ENCODE measurements around the gene CFAP97D1.

Gene CFAP97D1

GRCh38 chr17:43736389-43736788 lies 43.8 kb upstream of the CFAP97D1 start:
- H3K4me1 ChIP-seq (ENCODE audit: control insufficient read depth in 2 of 2, insufficient read depth in 1 of 2, low read depth in 1 of 2, low read length in 2 of 2) = peaks cover 0 to 1% of the 10 kb centered on the region in 2 donors
- no peak overlapping the region for H2BK15ac ChIP-seq (ENCODE audit: low read length)

GRCh38 chr17:43737722-43738121 lies 42.5 kb upstream of the CFAP97D1 start:
- Histone ChIP-seq H3K36me3 (replicated peaks in 1 of 2; ENCODE audit: control insufficient read depth in 2 of 2, insufficient read depth in 2 of 2, low read length in 2 of 2) (no peaks in the 10 kb centered on the region), H2BK15ac (ENCODE audit: low read length) (no peak overlapping the region), H2AFZ (ENCODE audit: low read length) (no peak overlapping the region), H3K4me1 (ENCODE audit: control insufficient read depth in 2 of 2, insufficient read depth in 1 of 2, low read depth in 1 of 2, low read length in 2 of 2) (peaks cover 0 to 1% of the 10 kb centered on the region in 2 donors), H2BK5ac (ENCODE audit: low read length) (no peak overlapping the region), H2BK12ac (ENCODE audit: low read length) (no peak overlapping the region), H3K9me3 (replicated peaks in 1 of 2; ENCODE audit: control insufficient read depth in 2 of 2, insufficient read depth in 1 of 2, low read depth in 1 of 2, low read length in 2 of 2) (no peaks in the 10 kb centered on the region), H3K14ac (ENCODE audit: low read length) (no peak overlapping the region), H3K9ac (ENCODE audit: low read depth, low read length, poor library complexity) (no peak overlapping the region), H3K27ac (replicated peaks; ENCODE audit: low read length) (no peak overlapping the region), H3K4me2 (ENCODE audit: insufficient read depth, low read length, poor library complexity, severe bottlenecking) (no peak overlapping the region), H2AK5ac (ENCODE audit: low read depth, low read length) (no peak overlapping the region), H3K79me1 (ENCODE audit: low read depth, low read length) (no peaks in the 10 kb centered on the region), H3K23ac (ENCODE audit: low read depth, low read length, poor library complexity) (no peak overlapping the region), H2BK120ac (ENCODE audit: low read depth, low read length) (no peak overlapping the region), H4K91ac (ENCODE audit: low read depth, low read length, poor library complexity) (no peak overlapping the region), H3K4me3 (ENCODE audit: low read length in 2 of 2) (no peak overlapping the region), H3K4ac (ENCODE audit: low read length) (no peak overlapping the region), H3K18ac (ENCODE audit: low read length) (no peak overlapping the region), H3K27me3 (ENCODE audit: control insufficient read depth in 3 of 3, insufficient read depth in 3 of 3, low read depth in 1 of 3, low read length in 3 of 3) (peaks cover 0 to 21% (median 0%) of the 10 kb centered on the region in 3 experiments), H4K8ac (ENCODE audit: low read depth, low read length) (no peak overlapping the region)
- no CpG with 5 or more reads among the region's 2 CpGs for WGBS, 2 donors (ENCODE audit: extremely low coverage in 2 of 2, insufficient read length in 2 of 2, insufficient replicate concordance in 1 of 2)
- DNase-seq (ENCODE audit: low spot score) = no peak

More at GRCh38 chr17:43736389-43736788, 43.8 kb upstream of the CFAP97D1 start:
- no peak overlapping the region for H3K4me2 ChIP-seq (ENCODE audit: insufficient read depth, low read length, poor library complexity, severe bottlenecking)
- H2BK120ac ChIP-seq (ENCODE audit: low read depth, low read length) = no peak overlapping the region
- no peak overlapping the region for H2BK12ac ChIP-seq (ENCODE audit: low read length)
- peaks cover 0 to 21% (median 0%) of the 10 kb centered on the region in 3 experiments for H3K27me3 ChIP-seq (ENCODE audit: control insufficient read depth in 3 of 3, insufficient read depth in 3 of 3, low read depth in 1 of 3, low read length in 3 of 3)
- no peak for DNase-seq (ENCODE audit: low spot score)
- H3K27ac ChIP-seq (replicated peaks; ENCODE audit: low read length) = no peak overlapping the region
- no peaks in the 10 kb centered on the region for H3K79me1 ChIP-seq (ENCODE audit: low read depth, low read length)
- no peak overlapping the region for H3K18ac ChIP-seq (ENCODE audit: low read length)
- H4K8ac ChIP-seq (ENCODE audit: low read depth, low read length) = no peak overlapping the region
- no peak overlapping the region for H3K14ac ChIP-seq (ENCODE audit: low read length)
- H3K23ac ChIP-seq (ENCODE audit: low read depth, low read length, poor library complexity) = no peak overlapping the region
- no CpG with 5 or more reads among the region's 2 CpGs for WGBS, 2 donors (ENCODE audit: extremely low coverage in 2 of 2, insufficient read length in 2 of 2, insufficient replicate concordance in 1 of 2)
- no peak overlapping the region for H3K9ac ChIP-seq (ENCODE audit: low read depth, low read length, poor library complexity)
- no peak overlapping the region for H2AFZ ChIP-seq (ENCODE audit: low read length)
- H2AK5ac ChIP-seq (ENCODE audit: low read depth, low read length) = no peak overlapping the region
- H3K9me3 ChIP-seq (replicated peaks in 1 of 2; ENCODE audit: control insufficient read depth in 2 of 2, insufficient read depth in 1 of 2, low read depth in 1 of 2, low read length in 2 of 2) = no peaks in the 10 kb centered on the region
- H4K91ac ChIP-seq (ENCODE audit: low read depth, low read length, poor library complexity) = no peak overlapping the region
- H3K4ac ChIP-seq (ENCODE audit: low read length) = no peak overlapping the region
- H3K36me3 ChIP-seq (replicated peaks in 1 of 2; ENCODE audit: control insufficient read depth in 2 of 2, insufficient read depth in 2 of 2, low read length in 2 of 2) = no peaks in the 10 kb centered on the region
- H3K4me3 ChIP-seq (ENCODE audit: low read length in 2 of 2) = no peak overlapping the region
- H2BK5ac ChIP-seq (ENCODE audit: low read length) = no peak overlapping the region

DNA sequence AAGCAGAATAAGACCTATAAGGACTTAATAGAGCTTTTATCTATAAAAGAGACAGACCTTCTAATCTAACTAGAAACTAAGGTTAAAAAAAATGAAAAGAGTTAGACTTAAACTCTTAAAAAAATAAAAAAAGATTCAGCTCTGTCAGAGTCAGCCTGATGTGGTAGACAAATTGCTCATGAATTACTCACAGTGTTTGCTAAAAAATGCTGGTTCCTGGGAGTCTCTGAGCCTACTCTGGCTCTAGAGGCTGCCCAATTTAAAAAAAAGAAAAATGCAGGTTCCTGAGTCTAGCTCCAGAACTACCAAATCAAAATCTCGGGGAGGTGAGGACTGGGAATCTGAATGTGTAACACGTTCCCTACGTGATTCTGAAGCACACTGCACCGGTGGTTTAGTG lies 39.7 kb upstream of the CFAP97D1 start:
- Histone ChIP-seq H2BK5ac (ENCODE audit: low read length) (no peak overlapping the region), H2BK15ac (ENCODE audit: low read length) (no peak overlapping the region), H4K91ac (ENCODE audit: low read depth, low read length, poor library complexity) (no peak overlapping the region), H3K4ac (ENCODE audit: low read length) (no peak overlapping the region), H3K27me3 (ENCODE audit: control insufficient read depth in 3 of 3, insufficient read depth in 3 of 3, low read depth in 1 of 3, low read length in 3 of 3) (peaks cover 0 to 36% (median 0%) of the 10 kb centered on the region in 3 experiments), H3K4me3 (ENCODE audit: low read length in 2 of 2) (no peak overlapping the region), H3K36me3 (replicated peaks in 1 of 2; ENCODE audit: control insufficient read depth in 2 of 2, insufficient read depth in 2 of 2, low read length in 2 of 2) (no peaks in the 10 kb centered on the region), H2BK120ac (ENCODE audit: low read depth, low read length) (no peak overlapping the region), H3K79me1 (ENCODE audit: low read depth, low read length) (no peaks in the 10 kb centered on the region), H3K4me2 (ENCODE audit: insufficient read depth, low read length, poor library complexity, severe bottlenecking) (no peak overlapping the region), H3K23ac (ENCODE audit: low read depth, low read length, poor library complexity) (no peak overlapping the region), H2BK12ac (ENCODE audit: low read length) (no peak overlapping the region), H3K9ac (ENCODE audit: low read depth, low read length, poor library complexity) (no peak overlapping the region), H3K4me1 (ENCODE audit: control insufficient read depth in 2 of 2, insufficient read depth in 1 of 2, low read depth in 1 of 2, low read length in 2 of 2) (peaks cover 0 to 6% of the 10 kb centered on the region in 2 donors), H4K8ac (ENCODE audit: low read depth, low read length) (no peak overlapping the region), H3K14ac (ENCODE audit: low read length) (no peak overlapping the region), H3K9me3 (replicated peaks in 1 of 2; ENCODE audit: control insufficient read depth in 2 of 2, insufficient read depth in 1 of 2, low read depth in 1 of 2, low read length in 2 of 2) (no peaks in the 10 kb centered on the region), H2AFZ (ENCODE audit: low read length) (no peak overlapping the region), H3K27ac (replicated peaks; ENCODE audit: low read length) (no peak overlapping the region), H2AK5ac (ENCODE audit: low read depth, low read length) (no peak overlapping the region), H3K18ac (ENCODE audit: low read length) (no peak overlapping the region)
- no CpG with 5 or more reads among the region's 4 CpGs for WGBS, 2 donors (ENCODE audit: extremely low coverage in 2 of 2, insufficient read length in 2 of 2, insufficient replicate concordance in 1 of 2)
- DNase-seq (ENCODE audit: low spot score) = no peak

GRCh38 chr17:43741636-43742035 lies 38.6 kb upstream of the CFAP97D1 start:
- Histone ChIP-seq H3K23ac (ENCODE audit: low read depth, low read length, poor library complexity) (no peak overlapping the region), H2AK5ac (ENCODE audit: low read depth, low read length) (no peak overlapping the region), H2BK120ac (ENCODE audit: low read depth, low read length) (no peak overlapping the region), H4K8ac (ENCODE audit: low read depth, low read length) (no peak overlapping the region), H4K91ac (ENCODE audit: low read depth, low read length, poor library complexity) (no peak overlapping the region), H2BK15ac (ENCODE audit: low read length) (no peak overlapping the region), H3K27me3 (ENCODE audit: control insufficient read depth in 3 of 3, insufficient read depth in 3 of 3, low read depth in 1 of 3, low read length in 3 of 3) (peaks cover 0 to 44% (median 0%) of the 10 kb centered on the region in 3 experiments), H3K14ac (ENCODE audit: low read length) (no peak overlapping the region), H3K4me1 (ENCODE audit: control insufficient read depth in 2 of 2, insufficient read depth in 1 of 2, low read depth in 1 of 2, low read length in 2 of 2) (peaks cover 6 to 8% of the 10 kb centered on the region in 2 donors), H3K9ac (ENCODE audit: low read depth, low read length, poor library complexity) (no peak overlapping the region), H2BK12ac (ENCODE audit: low read length) (no peak overlapping the region), H3K4ac (ENCODE audit: low read length) (no peak overlapping the region), H2AFZ (ENCODE audit: low read length) (no peak overlapping the region), H3K27ac (replicated peaks; ENCODE audit: low read length) (no peak overlapping the region), H3K79me1 (ENCODE audit: low read depth, low read length) (no peaks in the 10 kb centered on the region), H3K4me2 (ENCODE audit: insufficient read depth, low read length, poor library complexity, severe bottlenecking) (no peak overlapping the region), H3K4me3 (ENCODE audit: low read length in 2 of 2) (no peak overlapping the region), H3K9me3 (replicated peaks in 1 of 2; ENCODE audit: control insufficient read depth in 2 of 2, insufficient read depth in 1 of 2, low read depth in 1 of 2, low read length in 2 of 2) (no peaks in the 10 kb centered on the region), H3K18ac (ENCODE audit: low read length) (no peak overlapping the region), H3K36me3 (replicated peaks in 1 of 2; ENCODE audit: control insufficient read depth in 2 of 2, insufficient read depth in 2 of 2, low read length in 2 of 2) (no peaks in the 10 kb centered on the region), H2BK5ac (ENCODE audit: low read length) (no peak overlapping the region)
- no CpG with 5 or more reads among the region's 5 CpGs for WGBS, 2 donors (ENCODE audit: extremely low coverage in 2 of 2, insufficient read length in 2 of 2, insufficient replicate concordance in 1 of 2)
- DNase-seq (ENCODE audit: low spot score) = no peak
